ENCODE data around the gene TLN1. TPM values are rescaled to one million over a fixed set of nuclear protein-coding genes. Genes with fewer than 3 reads are reported as not detected.

Gene TLN1
- total and polyA plus RNA-seq, 10 of the 15 experiments (the other 5 are each of a cell fraction or from before 2014, with no cell fraction given), result 11.6 to 305 (median 71.9) TPM

GRCh38 chr9:35756275-35757225 lies 24.6 kb upstream of the TLN1 start (continued):
- TF ChIP-seq MYC (IDR thresholded peaks at IDR 0.05; ENCODE audit: insufficient read depth, insufficient read length, insufficient replicate concordance, low read length, severe bottlenecking), result no peak
- TF ChIP-seq KAT2A (conservative IDR thresholded peaks at IDR 0.05; ENCODE audit: control insufficient read depth, low read depth, low read length), result no peak
- TF ChIP-seq IKZF1 (conservative IDR thresholded peaks at IDR 0.05), result peak; percentile 84; the same call in 1 of the 2 replicates
- no peak for TF ChIP-seq ZNF592 (IDR thresholded peaks at IDR 0.05)

DNA sequence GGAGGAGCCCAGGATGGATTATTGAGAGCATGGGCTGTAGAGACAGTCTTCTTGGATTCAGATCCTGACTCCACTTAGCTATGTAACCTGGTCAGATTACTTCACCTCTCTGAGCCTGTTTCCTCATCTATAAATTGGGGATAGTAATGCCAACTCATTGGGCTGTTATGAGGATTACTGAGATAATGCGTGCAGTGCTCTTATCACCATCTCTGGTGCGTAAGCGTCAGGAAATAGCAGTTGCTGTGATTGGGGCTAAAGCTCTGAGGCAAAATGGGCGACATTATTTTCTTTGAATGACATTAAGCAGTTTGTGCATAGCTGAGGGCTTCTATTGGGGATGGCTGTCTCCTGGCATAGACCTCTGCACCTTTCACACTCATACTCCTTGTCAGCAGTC lies 23.1 kb upstream of the TLN1 start:
- in situ Hi-C loops (cut with MboI), result no loop called here
- no TSS peak for BruUV-seq (replicated peaks)
- ChIA-PET SMC1A (ENCODE audit: uncharacterized antibody, unreplicated experiment) (interaction anchor here (0.8 to 3.4 kb wide), 4 partner anchors 9 to 91 kb away, joined by 3 to 12 read pairs (median 4); no protein-coding TSS in a partner anchor), RAD21 (ENCODE audit: unreplicated experiment) (no interaction called here), CTCF (interaction anchor here (0.6 to 1.8 kb wide), 4 partner anchors 20 to 761 kb away, joined by 3 to 12 read pairs (median 6); no protein-coding TSS in a partner anchor), POLR2A (interaction anchor here (1.8 kb wide), 1 partner anchor 23 kb away, joined by 6 read pairs; the partner anchor contains the start of genes CREB3 and TLN1)
- H3K4me2 ChIP-seq (ENCODE audit: control insufficient read depth, insufficient read depth), result no peak overlapping the region
- ATAC-seq (no peak), DNase-seq (ENCODE audit: low read depth, low spot score) (no peak), FAIRE-seq (no peak)
- peaks cover 5 to 18% of the 10 kb centered on the region in 2 experiments for H3K36me3 ChIP-seq (ENCODE audit: control insufficient read depth in 2 of 2, insufficient read depth in 2 of 2, low read length in 1 of 2)
- H3K4me3 ChIP-seq, result no peak overlapping the region
- H3K27ac ChIP-seq (ENCODE audit: control insufficient read depth, insufficient read depth), result no peak overlapping the region
- H3K9ac ChIP-seq (ENCODE audit: control insufficient read depth, insufficient read depth, low read length), result no peak overlapping the region
- intact Hi-C loops (cut with micrococcal nuclease; ENCODE audit: unreplicated experiment), result no loop called here
- H4K20me1 ChIP-seq (ENCODE audit: control insufficient read depth, insufficient read depth), result no peaks in the 10 kb centered on the region
- H2AFZ ChIP-seq (ENCODE audit: control insufficient read depth, low read depth, low read length), result no peak overlapping the region
- TF ChIP-seq IKZF1 (conservative IDR thresholded peaks at IDR 0.05) (no peak), STAT3 (IDR thresholded peaks at IDR 0.05; ENCODE audit: low read depth, low read length) (no peak), NR2F1 (conservative IDR thresholded peaks at IDR 0.05) (no peak)
- H3K4me1 ChIP-seq (ENCODE audit: control insufficient read depth, insufficient read depth, low read length), result peaks cover 22% of the 10 kb centered on the region
- no peaks in the 10 kb centered on the region for H3K27me3 ChIP-seq (replicated peaks in 1 of 2; ENCODE audit: control insufficient read depth in 2 of 2, insufficient read depth in 2 of 2, low read length in 1 of 2)
- H3K9me3 ChIP-seq (replicated peaks; ENCODE audit: control insufficient read depth, insufficient read depth, low read length), result no peaks in the 10 kb centered on the region
- WGBS (ENCODE audit: insufficient coverage, insufficient replicate concordance, low lambda C conversion rate, missing lambda C conversion rate), result 85% methylated on average over 4 of the region's 4 CpGs
- peaks cover 31% of the 10 kb centered on the region for H3K79me2 ChIP-seq (ENCODE audit: control insufficient read depth, insufficient read depth, low read length)
